Effector CD8-positive, alpha-beta T cell (primary cell): Measurements from ENCODE around the gene DUOXA2.

Experiments used
- DNase-seq: peaks from one replicate; lab custom pipeline; 2025; lab: John Stamatoyannopoulos, UW

DUOXA2 gene

DNA sequence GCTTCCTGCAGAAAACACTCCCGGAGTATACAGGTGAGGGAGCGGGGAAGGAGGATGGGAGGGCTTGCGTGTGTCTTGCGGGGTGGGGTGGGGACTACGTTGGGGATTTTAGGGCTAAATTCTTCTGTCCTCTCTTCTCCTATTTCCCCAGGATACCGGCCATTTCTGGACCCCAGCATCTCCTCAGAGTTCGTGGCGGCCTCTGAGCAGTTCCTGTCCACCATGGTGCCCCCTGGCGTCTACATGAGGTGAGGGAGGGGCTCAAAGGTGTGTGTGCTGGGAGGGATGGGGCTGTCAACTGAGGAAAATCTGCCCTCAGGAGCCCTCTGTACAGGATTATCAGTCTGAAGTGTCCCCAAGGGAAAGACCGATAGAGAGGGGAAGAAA lies 22.2 kb downstream of the DUOXA2 start:
- DNase-seq: no peak

DNA sequence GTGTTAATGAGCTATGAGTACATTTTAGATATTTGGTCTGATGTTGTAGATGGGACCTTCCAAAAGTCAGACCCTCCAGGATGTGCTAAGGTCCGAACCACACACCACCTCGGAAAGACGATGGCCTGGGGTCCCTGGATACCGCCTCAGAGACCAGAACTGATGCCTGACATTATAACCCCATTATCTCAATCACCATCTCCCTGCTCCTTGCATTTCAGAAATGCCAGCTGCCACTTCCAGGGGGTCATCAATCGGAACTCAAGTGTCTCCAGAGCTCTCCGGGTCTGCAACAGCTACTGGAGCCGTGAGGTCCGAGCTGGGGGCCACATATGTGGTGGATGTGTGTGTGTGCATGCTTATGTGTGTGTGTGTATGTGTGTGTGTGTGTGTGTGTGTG lies 23.6 kb downstream of the DUOXA2 start:
- no peak for DNase-seq

DNA sequence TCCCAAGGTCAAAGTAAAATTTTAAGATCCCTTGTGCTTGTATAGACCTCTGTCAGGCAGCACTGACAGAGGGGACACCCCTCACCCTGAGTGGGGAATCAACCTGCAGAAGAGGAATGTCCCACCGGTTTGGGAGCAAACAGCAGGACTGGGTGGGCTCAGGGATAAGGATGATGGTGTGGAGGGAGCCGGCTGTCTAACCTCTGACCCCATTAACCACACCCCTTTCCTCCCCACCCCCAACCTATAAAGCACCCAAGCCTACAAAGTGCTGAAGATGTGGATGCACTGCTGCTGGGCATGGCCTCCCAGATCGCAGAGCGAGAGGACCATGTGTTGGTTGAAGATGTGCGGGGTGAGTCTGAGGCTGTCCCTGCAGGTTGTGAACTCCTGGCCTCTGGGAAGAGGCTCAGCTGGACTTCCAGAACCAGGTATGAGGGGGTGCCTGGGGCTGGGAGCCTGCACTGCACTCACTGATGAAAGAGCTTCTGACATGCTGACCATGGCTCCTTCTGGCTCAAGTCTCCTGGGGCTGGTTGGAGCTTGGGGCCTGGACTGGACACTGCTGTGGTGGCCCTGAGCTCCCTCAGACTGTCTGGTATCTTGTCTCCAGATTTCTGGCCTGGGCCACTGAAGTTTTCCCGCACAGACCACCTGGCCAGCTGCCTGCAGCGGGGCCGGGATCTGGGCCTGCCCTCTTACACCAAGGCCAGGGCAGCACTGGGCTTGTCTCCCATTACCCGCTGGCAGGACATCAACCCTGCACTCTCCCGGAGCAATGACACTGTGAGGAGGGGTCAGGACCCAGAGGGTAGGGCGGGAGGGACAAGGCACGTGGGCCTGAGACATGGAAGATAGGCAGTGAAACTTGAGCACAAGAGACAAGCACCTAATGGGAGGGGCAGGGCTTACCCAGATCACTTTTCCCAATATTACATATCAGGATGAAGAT lies 25.0 kb downstream of the DUOXA2 start:
- DNase-seq: no peak

DNA sequence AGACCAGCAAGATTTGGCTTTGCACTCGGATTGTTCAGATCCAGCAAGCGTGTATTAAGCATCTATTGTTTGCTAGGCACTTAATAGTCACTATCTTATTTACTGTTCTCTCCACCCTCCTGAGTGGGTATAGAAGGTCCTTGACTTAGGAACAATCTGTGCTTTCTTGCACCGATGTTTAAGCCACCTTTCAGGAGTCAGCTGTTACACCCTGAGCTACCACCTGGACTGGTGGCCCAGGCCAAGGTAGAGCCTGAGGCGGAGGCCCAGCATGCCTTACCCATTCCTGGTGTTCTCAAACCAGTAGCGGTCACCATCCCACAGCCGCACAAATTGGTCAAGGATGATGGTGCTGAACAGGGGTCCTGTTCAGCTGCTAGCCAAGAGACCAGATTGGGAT lies 25.6 kb downstream of the DUOXA2 start:
- no peak for DNase-seq

DNA sequence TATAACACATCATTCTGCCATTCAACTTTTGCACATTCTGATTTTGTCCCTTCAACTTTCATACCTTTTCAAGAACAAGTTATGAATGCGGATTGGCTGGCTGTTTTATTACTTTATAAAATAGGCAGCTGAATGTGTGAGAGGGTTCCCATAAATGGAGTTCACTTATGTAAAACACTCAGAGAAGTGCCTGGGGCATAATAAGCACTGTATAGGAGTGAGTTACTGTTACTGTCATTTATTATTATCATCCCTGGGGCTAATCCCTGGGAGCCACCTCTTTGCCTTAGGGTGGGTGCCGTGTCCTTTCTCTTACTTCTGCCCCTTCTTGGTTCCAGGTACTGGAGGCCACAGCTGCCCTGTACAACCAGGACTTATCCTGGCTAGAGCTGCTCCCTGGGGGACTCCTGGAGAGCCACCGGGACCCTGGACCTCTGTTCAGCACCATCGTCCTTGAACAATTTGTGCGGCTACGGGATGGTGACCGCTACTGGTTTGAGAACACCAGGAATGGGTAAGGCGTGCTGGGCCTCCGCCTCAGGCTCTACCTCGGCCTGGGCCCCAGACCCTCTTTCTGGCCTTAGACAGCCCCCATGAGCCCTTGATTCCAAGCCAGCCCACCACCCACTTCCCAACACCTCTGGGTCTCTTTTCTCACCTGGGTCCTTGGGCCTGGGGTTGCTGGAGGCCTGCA lies 26.6 kb downstream of the DUOXA2 start:
- DNase-seq: no peak

DNA sequence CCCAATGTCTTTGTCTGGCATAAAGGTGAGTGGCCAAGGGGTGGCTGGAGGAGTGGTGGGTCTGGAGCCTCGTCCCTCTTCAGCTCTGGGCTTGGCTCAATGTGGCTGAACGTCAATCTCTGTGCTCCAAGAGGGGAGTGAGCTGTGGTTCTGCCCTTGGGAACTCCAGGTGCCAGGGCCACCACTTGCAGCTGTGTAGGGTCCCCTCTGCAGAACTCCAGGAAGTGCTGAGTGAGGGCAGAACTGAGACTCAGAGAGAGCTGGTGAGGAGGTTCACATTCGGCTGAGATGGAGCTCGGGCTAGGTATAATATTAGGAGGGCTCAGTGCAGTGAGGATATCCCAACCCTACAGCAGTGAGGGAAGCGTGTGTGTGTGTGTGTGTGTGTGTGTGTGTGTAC lies 27.3 kb downstream of the DUOXA2 start:
- DNase-seq: no peak

DNA sequence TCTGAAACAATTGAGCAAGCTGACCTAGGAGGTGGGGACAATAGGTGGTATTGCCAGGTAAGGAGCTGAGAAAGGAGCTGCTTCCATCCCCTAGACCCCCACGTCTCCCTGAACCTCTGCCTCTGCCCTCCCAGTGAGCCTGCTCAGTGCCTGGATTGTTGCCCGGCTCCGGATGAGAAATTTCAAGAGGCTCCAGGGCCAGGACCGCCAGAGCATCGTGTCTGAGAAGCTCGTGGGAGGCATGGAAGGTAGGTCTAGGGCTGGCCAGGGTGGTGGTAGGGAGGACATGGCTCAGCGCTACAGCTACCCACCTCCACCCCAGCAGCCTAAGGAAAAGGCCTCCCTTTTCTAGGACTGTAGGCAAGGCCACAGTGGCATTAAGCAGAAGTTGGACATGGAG lies 28.9 kb downstream of the DUOXA2 start:
- no peak for DNase-seq

DNA sequence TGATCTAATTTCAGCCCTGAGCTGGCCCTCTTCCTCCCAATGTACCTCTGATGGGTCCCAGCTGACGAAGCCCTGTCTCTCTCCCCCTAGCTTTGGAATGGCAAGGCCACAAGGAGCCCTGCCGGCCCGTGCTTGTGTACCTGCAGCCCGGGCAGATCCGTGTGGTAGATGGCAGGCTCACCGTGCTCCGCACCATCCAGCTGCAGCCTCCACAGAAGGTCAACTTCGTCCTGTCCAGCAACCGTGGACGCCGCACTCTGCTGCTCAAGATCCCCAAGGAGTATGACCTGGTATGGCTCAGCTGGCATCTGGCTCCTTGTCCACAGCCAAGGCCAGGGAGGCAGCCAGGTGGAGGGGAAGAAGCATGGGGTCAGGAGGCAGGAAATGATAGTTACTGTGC lies 29.8 kb downstream of the DUOXA2 start:
- no peak for DNase-seq

DNA sequence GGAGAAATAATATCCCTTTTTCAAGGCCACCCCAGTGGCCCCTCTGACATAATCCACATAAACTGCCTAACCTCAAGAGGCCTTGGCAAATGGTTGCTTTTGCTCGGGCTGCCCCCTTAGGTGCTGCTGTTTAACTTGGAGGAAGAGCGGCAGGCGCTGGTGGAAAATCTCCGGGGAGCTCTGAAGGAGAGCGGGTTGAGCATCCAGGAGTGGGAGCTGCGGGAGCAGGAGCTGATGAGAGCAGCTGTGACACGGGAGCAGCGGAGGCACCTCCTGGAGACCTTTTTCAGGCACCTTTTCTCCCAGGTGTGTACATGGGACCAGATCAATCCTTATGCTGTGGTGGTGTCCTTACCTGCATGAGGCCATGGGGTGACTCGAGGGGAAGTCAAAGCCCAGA lies 30.6 kb downstream of the DUOXA2 start:
- DNase-seq: no peak

DNA sequence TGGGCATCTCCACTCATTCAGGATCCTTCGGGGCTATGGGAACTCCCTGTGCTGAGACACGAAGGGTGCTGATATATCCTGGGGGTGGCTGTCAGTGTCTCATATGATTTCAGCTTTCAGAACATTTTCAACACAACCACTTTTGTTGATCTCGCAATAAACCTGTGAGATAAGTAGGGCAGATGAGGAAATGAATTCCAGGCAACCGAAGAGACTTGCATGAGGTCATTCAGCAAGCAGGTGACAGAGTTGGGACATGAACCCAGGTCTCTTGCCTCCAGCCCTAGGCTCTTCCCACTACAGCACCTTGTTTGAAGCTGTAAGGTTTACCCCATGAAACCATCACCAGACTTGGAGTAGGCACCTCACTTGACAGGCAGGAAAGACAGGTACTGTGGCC lies 32.3 kb downstream of the DUOXA2 start:
- DNase-seq: no peak

DNA sequence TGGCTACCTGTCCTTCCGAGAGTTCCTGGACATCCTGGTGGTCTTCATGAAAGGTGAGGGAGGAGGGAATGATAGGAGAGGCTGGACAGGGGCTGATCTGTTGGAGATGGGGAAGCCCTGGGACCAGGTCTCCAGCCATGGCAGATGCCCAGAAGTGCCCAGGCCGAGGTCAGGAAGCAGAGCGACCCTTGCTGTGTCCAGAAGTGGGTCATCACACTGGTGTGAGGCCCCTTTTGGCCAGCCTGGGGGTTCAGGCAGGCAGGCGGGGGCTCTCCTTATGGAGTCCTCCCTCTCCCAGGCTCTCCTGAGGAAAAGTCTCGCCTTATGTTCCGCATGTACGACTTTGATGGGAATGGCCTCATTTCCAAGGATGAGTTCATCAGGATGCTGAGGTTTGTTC lies 33.5 kb downstream of the DUOXA2 start:
- no peak for DNase-seq

DNA sequence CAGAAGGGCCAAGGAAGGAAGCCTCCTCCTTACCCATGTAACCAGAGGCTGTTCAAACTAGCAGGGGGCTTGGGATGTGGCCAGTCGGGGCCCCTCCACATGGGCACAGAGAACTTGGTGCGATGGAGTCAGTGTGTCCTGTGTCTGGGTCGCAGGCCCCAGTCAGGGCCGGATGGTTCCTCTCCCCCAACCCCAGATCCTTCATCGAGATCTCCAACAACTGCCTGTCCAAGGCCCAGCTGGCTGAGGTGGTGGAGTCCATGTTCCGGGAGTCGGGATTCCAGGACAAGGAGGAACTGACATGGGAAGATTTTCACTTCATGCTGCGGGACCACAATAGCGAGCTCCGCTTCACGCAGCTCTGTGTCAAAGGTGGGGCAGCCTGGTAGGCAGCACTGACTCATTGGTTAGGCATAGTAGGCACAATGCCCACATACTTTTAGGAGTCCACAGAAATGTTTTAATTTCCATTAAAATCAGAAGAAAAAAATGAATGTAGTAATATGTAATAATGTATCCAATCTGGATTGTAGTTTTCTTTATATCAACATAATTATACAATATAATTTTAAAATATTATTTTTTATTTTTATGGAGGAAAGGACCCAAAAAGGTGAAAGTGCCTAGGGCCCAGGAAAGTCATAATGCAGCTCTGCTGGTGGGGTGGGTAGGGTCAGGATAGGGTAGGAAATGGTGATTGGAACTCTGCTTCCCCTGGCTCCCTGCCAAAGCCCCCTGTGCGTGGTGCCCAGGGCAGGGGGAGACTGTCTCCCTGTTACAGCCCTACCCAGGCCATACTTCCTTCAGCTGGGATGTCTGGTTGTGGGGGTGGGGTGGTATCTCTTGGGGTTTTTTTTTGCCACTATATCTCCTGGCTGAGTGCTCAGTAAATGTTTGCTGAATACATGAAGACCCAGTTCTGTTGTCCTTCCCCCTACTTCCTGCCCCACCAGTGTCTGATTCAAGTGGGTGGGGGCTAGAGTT lies 34.2 kb downstream of the DUOXA2 start:
- DNase-seq: no peak

DNA sequence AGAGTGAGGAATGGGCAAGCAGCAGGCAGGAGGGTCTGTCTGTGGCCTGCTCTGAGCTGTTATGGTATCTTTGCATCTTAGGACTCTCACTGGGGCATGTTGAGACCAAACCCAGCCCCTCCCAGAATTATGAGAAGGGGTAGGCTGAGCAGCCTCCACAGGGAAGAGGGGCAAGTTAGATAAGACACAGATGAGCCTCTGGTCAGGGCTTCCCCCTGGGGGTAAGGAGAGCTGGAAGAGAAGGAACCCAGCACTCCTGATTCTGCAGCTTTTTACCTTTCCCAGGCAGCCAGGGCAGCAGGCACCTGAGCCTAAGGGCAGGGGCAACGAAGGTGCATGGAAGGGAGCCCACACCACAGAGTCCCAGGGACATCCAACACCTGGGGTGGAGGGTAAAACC lies 34.9 kb downstream of the DUOXA2 start:
- no peak for DNase-seq

DNA sequence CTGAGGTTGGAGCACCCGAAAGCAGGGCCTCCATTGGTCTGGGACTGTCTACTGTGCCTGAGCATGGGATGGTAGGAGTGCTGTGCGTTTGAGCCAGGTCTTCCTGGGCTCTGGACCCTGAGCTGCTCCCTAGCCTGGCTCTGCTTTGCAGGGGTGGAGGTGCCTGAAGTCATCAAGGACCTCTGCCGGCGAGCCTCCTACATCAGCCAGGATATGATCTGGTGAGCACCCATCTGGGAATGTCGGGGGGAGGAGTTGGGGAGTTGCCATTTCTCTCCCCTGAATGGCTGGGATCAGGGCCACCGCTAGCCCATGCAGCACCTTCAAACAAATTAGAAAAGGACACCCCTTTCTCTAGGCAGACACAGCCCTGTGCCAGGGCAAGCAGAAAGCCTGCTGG lies 36.4 kb downstream of the DUOXA2 start:
- no peak for DNase-seq

DNA sequence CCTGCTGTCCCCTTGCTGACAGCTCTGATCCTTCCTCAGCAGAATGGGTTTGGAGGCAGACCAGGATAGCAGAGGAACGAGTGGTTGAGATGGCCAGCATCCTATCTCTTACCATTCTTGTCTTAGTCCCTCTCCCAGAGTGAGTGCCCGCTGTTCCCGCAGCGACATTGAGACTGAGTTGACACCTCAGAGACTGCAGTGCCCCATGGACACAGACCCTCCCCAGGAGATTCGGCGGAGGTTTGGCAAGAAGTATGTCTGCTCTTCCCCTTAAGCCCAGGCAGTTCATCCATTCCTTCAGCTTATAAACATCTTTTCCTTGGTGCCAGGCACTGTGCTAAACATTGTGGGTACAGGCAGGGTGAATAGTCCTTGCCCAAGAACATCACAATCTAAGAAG lies 36.9 kb downstream of the DUOXA2 start:
- no peak for DNase-seq

DNA sequence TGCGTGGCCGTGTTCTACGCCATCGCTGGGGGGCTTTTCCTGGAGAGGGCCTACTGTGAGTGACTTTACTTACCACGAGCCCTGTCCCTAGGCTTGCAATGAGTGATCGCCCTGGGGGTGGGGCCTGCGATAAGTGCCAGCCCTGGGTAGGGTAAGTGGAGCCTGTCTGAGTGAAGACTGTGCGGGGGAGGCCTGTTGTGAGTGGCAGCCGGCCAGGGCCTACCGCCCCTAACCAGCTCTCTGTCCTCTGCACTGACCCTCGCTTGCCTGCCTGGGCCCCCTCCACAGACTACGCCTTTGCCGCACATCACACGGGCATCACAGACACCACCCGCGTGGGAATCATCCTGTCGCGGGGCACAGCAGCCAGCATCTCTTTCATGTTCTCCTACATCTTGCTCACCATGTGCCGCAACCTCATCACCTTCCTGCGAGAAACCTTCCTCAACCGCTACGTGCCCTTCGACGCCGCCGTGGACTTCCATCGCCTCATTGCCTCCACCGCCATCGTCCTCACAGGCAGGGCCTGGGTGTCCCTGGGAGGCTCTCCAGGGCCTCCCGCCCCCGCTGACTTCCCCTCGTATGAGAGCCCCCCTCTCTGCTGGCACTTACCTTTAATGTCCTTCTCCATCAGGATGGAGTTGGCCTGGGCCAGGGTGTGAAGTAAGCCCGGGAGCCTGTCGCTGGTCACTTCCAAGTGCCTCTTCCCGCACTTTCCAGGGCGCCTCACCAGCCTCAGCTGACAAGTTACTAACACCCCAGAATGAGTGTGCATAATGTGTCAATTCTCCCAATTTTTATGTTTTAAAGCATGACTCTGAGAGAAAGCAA lies 38.1 kb downstream of the DUOXA2 start:
- DNase-seq: no peak

DNA sequence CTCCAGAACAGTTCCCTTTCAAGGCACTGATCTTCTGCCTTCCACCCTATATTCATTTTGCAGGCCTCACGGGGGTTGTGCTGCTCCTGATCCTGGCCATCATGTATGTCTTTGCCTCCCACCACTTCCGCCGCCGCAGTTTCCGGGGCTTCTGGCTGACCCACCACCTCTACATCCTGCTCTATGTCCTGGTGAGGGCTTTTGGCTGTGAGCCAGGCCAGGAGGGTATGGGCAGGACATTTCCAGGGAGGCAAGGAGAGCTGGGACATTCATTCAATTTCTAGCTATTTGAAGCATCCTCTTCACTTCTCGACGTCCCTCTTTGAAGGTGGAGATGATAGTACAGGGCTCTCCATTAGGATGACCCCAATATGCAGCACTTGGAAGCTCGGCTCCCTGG lies 41.6 kb downstream of the DUOXA2 start:
- DNase-seq: no peak

DNA sequence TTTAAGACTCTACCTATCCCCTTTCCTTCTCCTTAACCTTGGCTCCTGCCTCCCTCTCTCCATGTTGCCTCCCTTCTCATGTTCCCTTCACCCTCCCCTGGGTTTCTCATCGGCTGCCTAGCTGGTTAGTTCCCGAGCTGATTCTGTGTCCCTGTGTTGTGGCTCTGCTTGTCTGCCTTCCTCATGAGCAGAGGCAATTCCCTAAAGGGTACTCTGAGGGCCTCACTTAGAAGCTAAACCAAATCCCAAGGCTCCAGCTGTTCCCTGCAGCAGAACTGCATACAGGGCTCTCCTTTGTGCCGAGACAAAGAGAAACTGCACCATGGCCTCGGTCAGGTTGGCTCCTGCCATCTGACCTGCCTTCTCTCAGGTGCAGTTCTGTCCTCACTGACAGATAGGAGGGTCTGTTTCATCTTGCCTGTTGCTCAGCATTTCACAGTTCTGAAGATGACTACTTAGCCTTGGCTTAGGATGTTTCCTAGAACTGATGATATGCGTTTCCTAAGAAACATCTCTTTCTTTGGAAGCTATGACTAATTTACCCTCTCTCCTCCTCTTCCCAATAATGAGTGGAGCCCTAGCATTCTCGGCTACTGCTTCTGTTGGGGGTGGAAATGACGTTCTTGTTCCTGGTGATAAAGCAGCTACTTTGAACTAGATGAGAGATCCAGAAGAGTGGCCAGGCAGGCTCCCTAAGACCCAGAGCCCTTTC lies 42.8 kb downstream of the DUOXA2 start:
- no peak for DNase-seq

DNA sequence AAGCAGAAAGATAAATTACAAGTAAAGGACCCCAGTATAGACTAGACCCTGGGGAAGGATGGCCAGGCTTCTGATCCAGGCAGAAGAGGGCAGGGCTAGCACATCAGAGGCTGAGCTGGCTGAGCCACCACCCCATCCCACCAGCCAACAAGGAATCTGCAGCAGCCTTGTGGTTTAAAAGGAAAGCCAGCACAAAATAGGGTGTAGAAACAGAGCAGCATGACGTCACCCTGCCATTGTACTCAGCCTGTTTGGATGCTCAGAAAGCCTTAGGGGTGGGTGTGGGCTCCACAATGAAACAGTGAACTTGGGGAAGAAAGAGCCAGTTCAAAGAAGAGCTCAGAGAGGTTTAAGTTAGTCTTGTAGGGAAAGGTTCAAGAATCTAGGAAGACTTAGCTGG lies 43.8 kb downstream of the DUOXA2 start:
- DNase-seq: no peak

DNA sequence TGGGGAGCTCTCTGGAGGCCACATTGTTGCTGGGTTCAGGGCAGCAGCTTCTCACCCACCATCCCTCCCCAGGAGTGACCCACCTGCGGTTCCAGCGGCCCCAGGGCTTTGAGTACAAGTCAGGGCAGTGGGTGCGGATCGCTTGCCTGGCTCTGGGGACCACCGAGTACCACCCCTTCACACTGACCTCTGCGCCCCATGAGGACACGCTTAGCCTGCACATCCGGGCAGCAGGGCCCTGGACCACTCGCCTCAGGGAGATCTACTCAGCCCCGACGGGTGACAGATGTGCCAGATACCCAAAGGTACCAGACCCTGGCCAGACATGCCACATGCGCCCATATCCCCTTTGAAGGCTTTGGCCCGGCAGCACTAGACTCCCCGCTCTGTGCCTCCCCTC lies 47.5 kb downstream of the DUOXA2 start:
- no peak for DNase-seq
